GM04503 (cell line): Measurements from ENCODE around the gene LAIR2.
"Not testable (repeated sequence)": the region's sequence is repeated elsewhere in the genome, so short reads cannot be mapped to it uniquely, and the experiment has no call there.

ENCODE experiments used
- DNase-seq: peaks from one replicate; pipeline ENCODE4 v3.0.0-alpha.2; 2012; ENCODE audit warnings: low read depth

Gene LAIR2

DNA sequence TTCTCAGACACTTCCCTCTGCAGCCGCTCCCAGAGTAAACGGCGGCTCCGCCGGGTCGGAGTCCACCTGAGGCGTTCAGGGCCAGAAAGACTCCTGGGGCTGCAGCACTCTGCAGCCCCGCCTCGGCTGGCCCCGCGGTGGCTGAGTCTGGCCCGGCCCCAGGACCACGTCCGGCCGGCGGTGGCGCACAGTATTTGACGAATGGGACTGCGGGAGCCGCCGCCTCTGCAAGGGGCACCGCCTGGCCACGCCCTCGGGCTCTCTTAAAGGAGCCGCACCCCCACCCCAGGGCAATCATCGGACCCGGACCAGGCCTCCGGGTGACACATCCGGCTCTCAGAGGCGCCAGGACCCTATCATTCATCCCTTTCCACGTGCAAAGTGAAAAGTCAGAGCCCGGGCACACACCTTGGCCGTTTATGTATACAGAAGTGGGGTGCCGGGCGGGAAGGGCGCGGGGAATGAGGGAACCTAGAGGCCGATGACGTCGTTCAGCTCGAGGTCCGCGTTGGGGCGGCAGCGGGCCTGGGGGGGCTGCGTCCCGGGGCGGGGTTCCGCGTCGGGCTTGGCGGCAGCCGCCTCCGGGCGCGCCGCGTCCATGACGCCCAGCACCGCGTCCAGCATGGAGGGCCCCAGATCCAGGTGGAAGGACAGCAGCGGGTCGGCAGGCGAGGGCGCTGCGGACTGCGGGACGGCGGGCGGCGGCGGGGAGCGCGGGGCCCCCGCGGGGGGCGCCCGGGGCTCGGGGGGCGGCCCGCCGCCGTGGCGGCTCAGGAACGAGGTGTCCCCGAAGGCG lies 37.8 kb upstream of the LAIR2 start:
- DNase-seq: no peak

DNA sequence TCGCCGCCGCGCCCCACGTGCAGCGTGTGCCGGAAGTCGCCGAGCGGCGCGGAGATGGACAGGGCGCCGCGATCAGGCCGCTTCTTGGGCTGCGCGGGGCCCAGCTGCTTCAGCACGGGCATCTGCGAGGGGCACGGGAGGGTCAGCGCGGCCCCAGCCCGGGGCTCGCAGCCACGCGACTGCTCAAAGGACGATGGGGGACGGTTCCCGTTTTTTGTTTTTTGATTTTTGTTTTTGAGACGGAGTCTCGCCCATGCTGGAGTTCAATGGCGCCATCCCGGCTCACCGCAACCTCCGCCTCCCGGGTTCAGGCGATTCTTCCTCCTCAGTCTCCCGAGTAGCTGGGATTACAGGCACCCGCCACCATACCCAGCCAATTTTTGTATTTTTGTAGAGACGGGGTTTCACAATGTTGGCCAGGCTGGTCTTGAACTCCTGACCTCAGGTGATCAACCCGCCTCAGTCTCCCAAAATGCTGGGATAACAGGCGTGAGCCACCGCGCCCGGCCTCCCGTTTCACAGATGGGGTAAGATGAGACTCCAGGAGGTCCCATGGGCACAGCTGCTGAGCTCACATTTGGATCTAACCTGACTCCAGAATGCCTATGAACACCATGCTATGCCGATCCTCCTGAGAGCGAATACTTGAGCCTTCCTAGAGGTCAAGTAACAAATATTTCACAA lies 37.1 kb upstream of the LAIR2 start:
- no peak for DNase-seq

DNA sequence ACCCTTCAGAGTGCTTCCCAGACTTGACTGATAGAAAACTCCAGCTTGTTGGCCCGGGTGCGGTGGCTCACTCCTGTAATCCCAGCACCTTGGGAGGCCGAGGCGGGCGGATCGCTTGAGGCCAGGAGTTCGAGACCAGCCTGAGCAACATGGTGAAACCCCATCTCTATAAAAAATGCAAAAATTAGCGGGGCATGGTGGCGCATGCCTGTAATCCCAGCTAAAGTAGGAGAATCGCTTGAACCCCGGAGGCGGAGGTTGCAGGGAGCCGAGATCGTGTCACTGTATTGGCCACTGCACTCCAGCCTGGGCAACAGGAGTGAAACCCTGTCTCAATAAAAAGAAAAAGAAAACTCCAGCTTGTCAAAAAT lies 36.5 kb upstream of the LAIR2 start:
- not testable (repeated sequence) for DNase-seq

DNA sequence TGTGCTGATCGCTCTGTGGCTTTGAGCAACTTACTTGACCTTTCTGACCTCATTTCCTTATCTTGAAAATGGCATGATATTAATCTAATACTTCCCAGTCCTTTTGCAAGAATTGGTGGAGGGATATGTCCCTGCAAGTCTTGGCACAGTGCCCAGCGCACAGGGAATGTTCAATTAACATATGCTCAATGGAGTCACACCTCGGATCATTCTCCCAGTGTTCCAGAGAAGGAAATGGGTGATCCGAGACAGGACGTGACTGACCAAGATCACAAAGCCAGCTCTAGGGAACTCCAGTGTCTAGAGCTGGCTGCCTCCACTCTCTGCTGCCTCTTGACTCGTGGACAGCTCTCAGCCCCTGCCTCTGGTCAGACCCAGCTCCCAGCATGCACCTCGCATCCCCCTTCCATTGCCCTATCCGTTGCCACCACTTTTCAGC lies 33.1 kb upstream of the LAIR2 start:
- DNase-seq: no peak

DNA sequence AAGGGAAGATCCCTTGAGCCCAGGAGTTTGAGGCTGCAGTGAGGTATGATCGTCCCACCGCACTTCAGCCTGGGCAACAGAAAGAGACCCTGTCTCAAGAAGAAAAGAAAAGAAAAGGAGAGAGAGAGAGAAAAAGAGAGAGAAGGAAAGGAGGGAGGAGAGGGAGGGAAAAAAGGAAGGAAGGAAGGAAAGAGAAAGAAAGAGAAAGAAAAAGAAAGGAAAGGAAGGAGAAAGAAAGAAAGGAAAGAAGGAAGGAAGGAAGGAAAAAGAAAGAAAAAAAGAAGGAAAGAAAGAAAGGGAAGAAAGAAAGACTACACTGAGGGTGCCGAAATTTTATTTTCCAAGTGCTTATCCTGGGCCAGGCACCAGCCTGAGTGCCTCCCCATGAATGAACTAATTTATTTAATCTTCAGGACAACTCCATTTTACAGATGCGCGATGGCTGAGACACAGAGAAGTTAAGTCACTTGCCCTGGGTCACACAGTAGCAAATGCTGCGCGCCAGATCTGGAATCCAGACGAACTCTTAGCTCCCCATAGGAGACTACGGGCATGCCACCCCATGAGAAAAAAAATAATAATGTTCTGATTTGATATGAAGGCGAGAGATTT lies 32.2 kb upstream of the LAIR2 start:
- DNase-seq: no peak

DNA sequence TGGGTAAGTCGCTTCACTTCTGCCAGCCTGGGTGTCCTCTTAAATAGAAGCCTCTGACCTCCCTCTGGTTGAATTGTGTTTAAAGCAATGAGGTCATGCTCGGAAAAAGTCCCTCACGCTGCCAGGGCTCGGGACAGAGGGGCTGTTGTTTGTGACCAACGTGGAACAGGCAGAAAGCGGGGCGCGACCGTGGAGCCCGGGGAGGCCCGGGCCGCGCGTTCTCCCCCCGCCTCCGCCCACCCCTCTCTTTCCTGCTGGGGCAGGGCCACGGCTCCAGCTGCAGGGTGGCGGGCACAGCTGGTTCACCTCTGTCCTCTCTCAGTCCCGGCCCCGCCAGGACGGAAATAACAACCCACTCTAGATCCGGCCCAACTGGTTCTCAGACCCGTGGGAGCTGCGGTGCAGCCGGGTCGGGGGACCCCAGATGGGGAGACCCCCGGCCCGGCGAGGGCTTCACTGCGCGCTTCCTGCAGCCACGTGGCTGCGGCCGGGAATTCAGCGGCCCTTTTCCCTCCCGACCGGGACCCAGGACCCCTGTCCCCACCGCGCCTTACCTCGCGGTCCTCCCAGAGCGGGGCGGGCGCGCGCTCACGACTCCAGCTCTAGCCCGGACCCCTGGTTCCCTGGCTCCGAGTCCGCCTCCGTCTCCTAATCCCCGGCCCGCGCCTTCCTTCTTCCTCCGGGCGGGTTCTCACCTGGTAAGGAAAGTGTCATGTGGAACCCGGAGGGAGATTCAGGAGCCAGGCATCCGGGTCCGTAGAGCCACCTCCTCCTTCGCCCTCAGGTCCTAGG lies 31.4 kb upstream of the LAIR2 start:
- DNase-seq: no peak

DNA sequence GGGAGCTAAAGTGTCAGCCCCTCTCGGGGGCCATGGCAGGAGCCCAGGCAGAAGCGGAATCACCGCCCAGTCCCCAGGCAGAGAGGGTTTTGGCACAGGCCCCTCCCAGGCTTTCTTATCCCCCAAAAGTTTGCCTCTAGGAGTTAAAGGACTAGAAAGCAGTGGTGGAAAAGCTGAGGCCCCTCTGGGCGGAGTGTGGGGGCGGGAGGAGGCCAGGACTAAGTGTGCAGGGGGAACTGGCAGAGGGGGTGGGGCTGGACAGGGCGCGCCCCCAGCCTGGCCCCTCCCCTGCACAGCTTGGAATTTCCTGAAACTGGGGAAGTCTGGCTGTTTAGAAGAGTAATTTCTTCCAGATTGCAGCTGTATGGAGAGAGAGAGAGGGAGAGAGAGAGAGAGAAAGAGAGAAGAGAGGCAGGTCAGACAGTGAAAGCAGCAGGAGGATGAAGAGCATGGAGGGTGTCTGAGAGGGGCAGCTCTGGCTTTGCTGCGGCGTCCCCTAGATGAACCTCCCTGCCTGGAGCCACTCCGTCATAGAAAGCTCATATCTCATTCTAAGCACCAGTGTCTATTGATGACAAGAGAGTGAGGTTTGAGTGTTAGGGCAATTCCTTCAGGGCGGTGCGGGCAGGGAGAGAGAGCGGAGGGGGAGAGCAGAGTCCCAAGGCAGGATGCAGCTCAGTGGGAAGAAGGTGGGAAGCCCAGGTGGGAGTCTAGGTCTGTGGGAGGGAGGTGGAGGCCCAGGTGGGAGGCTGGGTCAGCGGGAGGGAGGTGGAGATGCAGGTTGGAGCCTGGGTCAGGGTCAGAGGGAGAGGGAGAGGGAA lies 29.4 kb upstream of the LAIR2 start, which contains the start of gene CDC42EP5:
CDC42EP5 (minus strand) TSS at position 226 of the 821 bp plus-strand sequence. CDS start 7,749 bp downstream, outside the sequence.
- DNase-seq: peak; percentile 67

DNA sequence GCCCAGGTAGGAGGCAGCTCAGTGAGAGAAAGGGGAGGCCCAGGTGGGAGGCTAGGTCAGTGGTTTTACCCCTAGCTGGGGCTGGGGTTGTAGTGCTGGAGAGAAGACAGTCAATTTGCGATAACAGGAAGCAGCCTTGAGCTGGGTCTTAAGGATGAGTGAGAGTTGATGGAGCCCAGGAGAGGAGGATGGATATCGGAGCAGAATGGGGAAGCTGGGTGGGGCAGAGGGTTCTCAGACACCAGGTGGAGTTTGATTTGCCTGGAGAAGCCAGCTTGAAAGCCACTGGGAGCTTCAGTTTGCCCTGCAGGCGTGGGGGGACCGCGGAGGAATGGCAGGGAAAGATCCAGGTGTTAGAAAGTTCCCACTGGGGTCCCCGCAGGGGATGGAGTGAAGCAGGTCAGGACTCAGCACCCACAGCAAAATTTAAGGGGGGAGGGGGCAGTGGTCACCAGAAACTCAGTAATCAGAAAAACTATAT lies 28.7 kb upstream of the LAIR2 start:
- DNase-seq: no peak

DNA sequence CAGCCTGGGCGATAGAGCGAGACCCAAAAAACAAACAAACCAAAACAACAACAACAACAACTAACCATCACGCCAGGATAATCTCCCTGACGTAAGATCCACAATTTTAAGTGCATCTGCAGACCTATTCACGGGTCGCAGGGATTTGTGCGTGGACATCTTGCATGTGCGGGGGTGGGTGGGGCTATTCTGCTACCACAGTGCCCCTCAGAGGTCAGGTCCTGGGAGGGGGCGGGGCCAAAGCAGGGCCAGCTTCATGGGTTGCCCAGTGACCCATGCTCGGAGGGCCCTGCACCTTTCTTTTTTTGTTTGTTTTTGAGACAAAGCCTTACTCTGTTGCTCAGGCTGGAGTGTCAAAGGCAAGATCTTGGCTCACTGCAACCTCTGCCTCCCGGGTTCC lies 26.9 kb upstream of the LAIR2 start:
- no peak for DNase-seq

DNA sequence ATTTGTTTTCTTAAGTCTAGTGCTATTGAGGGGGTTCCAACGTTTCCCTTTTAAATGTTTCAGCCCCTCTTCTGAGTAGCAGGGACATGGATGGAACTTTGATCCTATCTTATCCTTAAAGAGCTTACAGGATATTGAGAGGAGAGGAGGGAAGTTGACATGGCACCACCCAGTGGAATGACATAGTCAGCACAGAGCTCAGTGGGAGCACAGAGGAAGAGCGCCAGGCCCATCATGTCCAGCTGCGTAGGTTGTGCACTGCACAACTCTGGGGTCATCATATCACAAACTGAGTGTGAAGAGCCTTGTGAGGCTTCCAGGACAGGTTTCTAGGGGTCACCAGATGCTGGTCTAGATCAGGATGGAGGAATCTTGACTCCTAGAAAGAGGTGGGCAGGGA lies 25.0 kb upstream of the LAIR2 start:
- DNase-seq: no peak

DNA sequence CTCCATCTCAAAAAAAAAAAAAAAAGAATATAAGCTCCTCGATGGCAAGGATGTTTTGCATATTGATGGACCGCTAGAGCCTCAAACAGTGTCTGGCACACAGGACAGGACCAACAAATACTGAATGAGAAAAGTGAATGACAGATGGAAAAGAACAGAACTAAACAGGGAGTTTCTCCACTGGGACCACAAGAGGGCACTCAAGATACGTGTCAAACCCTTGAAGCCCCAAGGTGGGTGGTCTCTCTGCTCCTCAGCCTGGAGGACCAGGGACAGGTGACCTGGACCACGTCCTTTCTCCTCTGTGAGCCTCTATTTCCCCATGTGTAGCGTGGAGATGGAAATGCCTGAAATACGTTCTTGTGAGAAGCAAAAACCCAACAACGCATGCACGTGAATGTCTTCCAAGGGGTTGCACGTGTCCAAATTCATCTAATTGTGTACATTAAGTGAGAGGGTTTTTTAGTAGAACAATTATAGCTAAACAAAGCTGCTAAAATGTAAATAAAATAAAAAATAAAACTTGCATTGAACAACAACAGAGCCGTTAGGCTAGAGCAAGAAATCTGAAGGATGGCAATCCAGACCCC lies 23.9 kb upstream of the LAIR2 start:
- no peak for DNase-seq

DNA sequence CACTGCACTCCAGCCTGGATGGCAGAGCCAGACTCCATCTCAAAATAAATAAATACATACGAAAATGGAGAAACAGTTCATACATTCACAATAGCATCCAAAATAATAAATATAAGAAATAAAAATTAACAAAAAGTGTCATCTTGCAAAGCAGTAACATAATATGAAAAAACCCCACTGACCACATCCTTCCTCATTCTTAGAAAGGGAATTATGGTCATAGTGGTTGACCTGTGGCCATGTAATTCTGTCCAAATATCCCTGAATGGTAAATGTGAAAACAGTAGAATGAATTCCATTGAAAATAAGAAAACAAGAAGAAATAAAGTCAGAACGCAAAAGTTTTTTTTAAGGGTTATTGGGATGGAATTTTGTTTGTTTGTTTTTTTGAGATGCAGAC lies 22.6 kb upstream of the LAIR2 start:
- no peak for DNase-seq

DNA sequence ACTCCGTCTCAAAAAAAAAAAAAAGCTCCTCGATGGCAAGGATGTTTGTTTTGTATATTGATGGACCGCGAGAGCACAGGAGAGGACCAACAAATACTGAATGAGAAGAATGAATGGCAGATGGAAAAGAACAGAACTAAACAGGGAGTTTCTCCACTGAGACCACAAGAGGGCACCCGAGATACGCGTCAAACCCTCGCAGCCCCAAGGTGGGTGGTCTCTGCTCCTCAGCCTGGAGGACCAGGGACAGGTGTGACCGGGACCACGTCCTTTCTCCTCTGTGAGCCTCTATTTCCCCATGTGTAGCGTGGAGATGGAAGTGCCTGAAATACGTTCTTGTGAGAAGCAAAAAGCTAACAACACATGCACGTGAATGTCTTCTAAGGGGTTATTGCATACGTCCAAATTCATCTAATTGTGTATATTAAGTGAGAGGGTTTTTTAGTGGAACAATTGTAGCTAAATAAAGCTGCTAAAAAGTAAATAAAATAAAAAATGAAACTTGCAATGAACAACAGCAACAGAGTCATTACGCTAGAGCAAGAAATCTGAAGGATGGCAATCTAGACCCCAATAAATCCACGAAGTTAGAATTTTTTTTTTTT lies 21.2 kb upstream of the LAIR2 start:
- no peak for DNase-seq

DNA sequence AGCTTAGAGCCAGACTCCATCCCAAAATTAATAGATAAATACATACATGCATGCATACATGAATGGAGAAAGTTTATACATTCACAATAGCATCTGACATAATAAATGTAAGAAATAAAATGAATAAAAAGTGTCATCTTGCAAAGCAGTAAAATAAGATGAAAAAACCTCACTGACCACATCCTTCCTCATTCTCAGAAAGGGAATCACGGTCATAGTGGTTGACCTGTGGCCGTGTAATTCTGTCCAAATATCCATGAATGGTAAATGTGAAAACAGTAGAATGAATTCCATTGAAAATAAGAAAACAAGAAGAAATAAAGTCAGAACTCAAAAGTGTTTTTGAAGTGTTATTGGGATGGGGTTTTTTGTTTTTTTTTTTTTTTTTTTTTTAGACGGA lies 19.7 kb upstream of the LAIR2 start:
- DNase-seq: no peak

DNA sequence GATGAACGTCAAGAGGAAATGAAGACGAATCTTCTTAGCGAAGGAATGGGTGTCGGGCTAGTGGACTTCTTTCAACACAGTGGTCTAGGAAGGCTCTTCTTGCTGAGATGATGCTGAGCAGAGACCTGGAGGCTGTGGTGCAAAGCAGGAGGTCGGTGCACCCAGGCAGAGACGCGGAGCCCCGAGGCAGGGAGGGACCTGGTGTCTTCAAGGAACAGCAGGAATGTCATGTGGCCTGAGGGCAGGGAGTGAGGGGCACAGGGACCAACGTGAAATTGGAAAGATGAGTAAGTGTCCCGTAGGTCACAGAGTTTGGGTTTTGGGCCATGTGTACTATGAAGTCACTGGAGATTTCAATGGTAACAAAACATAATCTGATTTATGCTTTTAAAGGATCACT lies 18.2 kb upstream of the LAIR2 start:
- DNase-seq: no peak

DNA sequence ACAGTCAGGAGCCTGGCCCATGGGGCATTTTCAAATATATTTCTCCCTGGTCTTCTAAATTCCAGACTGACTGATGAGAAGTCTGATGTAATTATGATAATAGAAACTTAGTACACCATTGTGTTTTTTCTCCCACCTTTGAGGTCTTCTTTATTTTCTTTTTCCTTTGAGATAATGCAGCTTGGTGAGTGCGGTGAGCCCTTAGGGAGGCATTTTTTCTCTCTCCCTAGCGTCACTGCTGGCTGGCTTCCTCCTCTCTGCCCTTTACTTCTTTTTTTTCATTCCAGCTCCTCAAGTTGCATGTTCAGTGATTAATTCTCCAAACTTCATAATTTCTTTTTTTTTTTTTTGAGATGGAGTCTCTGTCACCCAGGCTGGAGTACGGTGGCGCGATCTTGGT lies 16.8 kb upstream of the LAIR2 start:
- DNase-seq: no peak

DNA sequence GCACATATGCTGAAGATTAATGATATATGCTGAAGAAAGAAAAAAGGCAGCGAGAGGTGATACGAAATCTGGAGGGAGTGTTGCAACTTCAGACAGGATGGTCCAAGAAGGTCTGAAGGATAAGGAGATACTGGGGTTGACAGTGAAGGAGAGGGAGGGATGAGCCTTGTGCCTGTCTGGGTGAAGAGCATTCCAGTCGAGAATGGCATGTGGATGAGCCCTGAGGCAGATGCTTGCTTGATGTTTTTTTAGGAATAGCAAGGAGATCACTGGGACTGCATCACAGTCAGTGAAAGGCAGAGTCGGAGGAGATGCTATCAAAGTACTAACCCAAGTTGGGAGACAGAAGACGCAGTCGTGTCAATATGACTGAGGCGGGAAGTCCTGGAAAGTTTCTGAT lies 13.3 kb upstream of the LAIR2 start:
- no peak for DNase-seq

DNA sequence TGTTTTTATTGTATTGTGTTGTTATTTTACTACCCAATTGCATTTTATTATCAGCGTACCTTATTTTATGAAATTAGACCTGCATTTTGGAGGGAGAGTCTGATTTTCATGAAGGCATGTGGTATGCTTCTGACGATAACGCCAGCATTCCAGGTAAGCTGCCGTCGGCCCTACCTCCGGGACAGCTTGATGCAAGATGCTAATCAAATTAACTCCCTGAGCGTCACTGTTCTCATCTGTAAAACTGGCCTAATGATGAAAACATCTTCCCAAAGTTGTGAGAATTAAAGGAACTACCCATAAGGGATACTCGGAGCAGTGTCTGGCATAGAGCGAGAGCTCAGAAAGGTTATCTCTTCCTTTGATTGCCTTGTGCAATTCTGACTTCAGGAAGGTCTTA lies 12.9 kb upstream of the LAIR2 start:
- DNase-seq: no peak

DNA sequence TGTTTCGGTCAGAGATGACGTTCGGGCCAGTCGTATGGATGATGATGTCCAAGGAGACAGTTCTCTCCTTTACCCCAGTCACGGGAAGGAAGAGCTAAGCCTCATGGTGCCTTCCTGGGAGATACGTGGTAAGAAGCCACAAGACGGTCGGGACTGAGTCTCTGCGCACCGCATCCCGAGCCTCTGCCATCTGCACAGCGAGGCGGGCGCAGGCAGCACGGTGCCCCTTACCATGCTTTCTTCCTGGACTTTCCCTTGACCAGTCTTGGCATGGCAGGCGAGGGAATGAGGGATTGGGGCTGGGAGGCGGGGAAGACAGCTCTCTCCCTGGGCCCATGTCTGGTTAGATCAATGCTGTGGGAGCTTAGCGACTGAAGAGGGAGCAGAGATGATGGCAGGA lies 10.1 kb upstream of the LAIR2 start:
- DNase-seq: no peak

DNA sequence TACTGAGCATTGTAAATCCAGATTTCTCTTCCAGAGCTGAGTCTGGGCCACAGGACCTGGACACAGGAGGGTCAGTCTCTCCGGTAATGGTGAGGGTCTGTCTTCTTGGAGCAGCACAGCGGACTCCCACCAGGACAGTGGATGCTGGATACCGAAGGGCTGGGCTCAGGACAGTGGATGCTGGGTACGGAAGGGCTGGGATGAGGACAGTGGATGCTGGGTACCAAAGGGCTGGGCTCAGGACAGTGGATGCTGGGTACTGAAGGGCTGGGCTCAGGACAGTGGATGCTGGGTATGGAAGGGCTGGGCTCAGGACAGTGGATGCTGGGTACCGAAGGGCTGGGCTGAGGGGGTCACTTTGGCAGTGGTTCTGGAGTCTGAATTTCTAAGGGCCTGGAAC lies 9.6 kb upstream of the LAIR2 start:
- DNase-seq: not testable (repeated sequence)
